LNCaP clone FGC (cell line): ENCODE data around the gene GABRG3.
"Not testable (repeated sequence)": the region's sequence is repeated elsewhere in the genome, so short reads cannot be mapped to it uniquely, and the experiment has no call there.

ENCODE experiments used
- DNase-seq: peaks from one replicate; pipeline ENCODE4 v3.0.0-alpha.2; 2011; ENCODE audit warnings: low read depth
- H3K4me3 ChIP-seq: 2 replicates; pipeline ENCODE4 v1.5.1; 2011; ENCODE audit warnings: mild to moderate bottlenecking, low read depth, low read length, control low read depth
- CTCF ChIP-seq: IDR thresholded peaks from 2 replicates; pipeline ENCODE4 v1.5.1; 2012; ENCODE audit warnings: mild to moderate bottlenecking; ENCODE audit not compliant: control insufficient read depth, insufficient read depth; ENCODE audit errors: extremely low read depth

The GABRG3 gene

GRCh38 chr15:27360316-27360715 is 389.3 kb downstream of the GABRG3 start:
- no peak for TF ChIP-seq CTCF
- H3K4me3 ChIP-seq, result no peak overlapping the region
- no peak for DNase-seq

- TF ChIP-seq CTCF, result no peak
- no peak for DNase-seq
- H3K4me3 ChIP-seq, result no peak overlapping the region
Measured at GRCh38 chr15:27361438-27361837, 390.5 kb downstream of the GABRG3 start.

- H3K4me3 ChIP-seq, result no peak overlapping the region
- TF ChIP-seq CTCF, result no peak
- no peak for DNase-seq
Measured at GRCh38 chr15:27365456-27365855, 394.5 kb downstream of the GABRG3 start.

GRCh38 chr15:27377391-27377790 is 406.4 kb downstream of the GABRG3 start:
- not testable (repeated sequence) for H3K4me3 ChIP-seq, DNase-seq

GRCh38 chr15:27382361-27383025 is 411.5 kb downstream of the GABRG3 start:
- DNase-seq, result no peak
- no peak overlapping the region for H3K4me3 ChIP-seq
- TF ChIP-seq CTCF, result no peak

GRCh38 chr15:27383726-27384125 is 412.7 kb downstream of the GABRG3 start:
- TF ChIP-seq CTCF, result no peak
- no peak for DNase-seq

GRCh38 chr15:27392163-27392562 is 421.2 kb downstream of the GABRG3 start:
- H3K4me3 ChIP-seq, result no peak overlapping the region
- no peak for DNase-seq
- no peak for TF ChIP-seq CTCF

More at GRCh38 chr15:27383726-27384125, 412.7 kb downstream of the GABRG3 start:
- H3K4me3 ChIP-seq, result no peak overlapping the region
